GM23338 (cell line): Measurements from ENCODE around the gene MGAT5. TPM values are rescaled to one million over a fixed set of nuclear protein-coding genes. Genes with fewer than 3 reads are reported as not detected.

Experiments
- ATAC-seq: fragments of 200-7000 bp; cut with Tn5 transposase; 3 replicates; pipeline ENCODE4 v1.9.1; 2020
- DNase-seq: peaks from one replicate; pipeline ENCODE4 v3.0.0-alpha.2; 2015; ENCODE audit warnings: low spot score
- H2AFZ ChIP-seq: fragments of 200-600 bp; sonication (generic); 2 replicates; pipeline ENCODE4 v1.8.0; 2016; ENCODE audit warnings: antibody characterized with exemption, mild to moderate bottlenecking, moderate library complexity
- H3F3A ChIP-seq: fragments of 200-600 bp; sonication (generic); replicated peaks from 2 replicates; pipeline ENCODE4 v1.8.0; 2017; ENCODE audit warnings: antibody characterized with exemption, mixed run types, low read depth
- H3K27ac ChIP-seq: fragments of 200-600 bp; sonication (generic); 2 replicates; pipeline ENCODE4 v1.6.1; 2016; ENCODE audit warnings: low read depth
- H3K27me3 ChIP-seq: fragments of 200-600 bp; sonication (generic); 2 replicates; pipeline ENCODE4 v1.8.0; 2016; ENCODE audit warnings: mild to moderate bottlenecking, mixed run types, moderate library complexity; ENCODE audit not compliant: insufficient read depth
- H3K36me3 ChIP-seq: fragments of 200-600 bp; sonication (generic); 2 replicates; pipeline ENCODE4 v1.8.0; 2016; ENCODE audit warnings: mild to moderate bottlenecking; ENCODE audit not compliant: insufficient read depth
- H3K4me1 ChIP-seq: fragments of 200-600 bp; sonication (generic); 2 replicates; pipeline ENCODE4 v1.8.0; 2016; ENCODE audit warnings: mild to moderate bottlenecking, moderate library complexity; ENCODE audit not compliant: insufficient read depth
- H3K4me2 ChIP-seq: fragments of 200-600 bp; sonication (generic); 2 replicates; pipeline ENCODE4 v1.7.1; 2017; ENCODE audit warnings: mixed run types
- H3K4me3 ChIP-seq: fragments of 200-600 bp; sonication (generic); 2 replicates; pipeline ENCODE4 v1.6.1; 2016; ENCODE audit warnings: mixed run types
- H3K79me2 ChIP-seq: fragments of 200-600 bp; sonication (generic); replicated peaks from 2 replicates; pipeline ENCODE4 v1.8.0; 2017; ENCODE audit warnings: mild to moderate bottlenecking; ENCODE audit not compliant: insufficient read depth
- H3K9me2 ChIP-seq: fragments of 200-600 bp; sonication (generic); 2 replicates; pipeline ENCODE4 v1.8.0; 2017; ENCODE audit not compliant: insufficient read depth
- H4K20me1 ChIP-seq: fragments of 200-600 bp; sonication (generic); replicated peaks from 2 replicates; pipeline ENCODE4 v1.8.0; 2017; ENCODE audit warnings: mild to moderate bottlenecking; ENCODE audit not compliant: insufficient read depth
- H3K27ac Mint-ChIP-seq: 2 replicates; pipeline ENCODE4 v1.8.0; 2020; ENCODE audit warnings: inconsistent platforms, mild to moderate bottlenecking, moderate library complexity, mixed read lengths
- H3K27me3 Mint-ChIP-seq: 3 replicates; pipeline ENCODE4 v1.8.0; 2022; ENCODE audit warnings: low read depth, mild to moderate bottlenecking, moderate library complexity, mixed read lengths, inconsistent platforms; ENCODE audit not compliant: insufficient read depth, poor library complexity
- H3K36me3 Mint-ChIP-seq: 3 replicates; pipeline ENCODE4 v1.8.0; 2021; ENCODE audit warnings: low read depth, mild to moderate bottlenecking, inconsistent platforms, moderate library complexity, mixed read lengths
- H3K4me1 Mint-ChIP-seq: 3 replicates; pipeline ENCODE4 v1.8.0; 2020; ENCODE audit warnings: mild to moderate bottlenecking, inconsistent platforms, mixed read lengths
- H3K4me3 Mint-ChIP-seq: 3 replicates; pipeline ENCODE4 v1.8.0; 2021; ENCODE audit warnings: moderate library complexity, mild to moderate bottlenecking, inconsistent platforms, mixed read lengths
- H3K9me3 Mint-ChIP-seq: 3 replicates; pipeline ENCODE4 v1.8.0; 2020; ENCODE audit warnings: moderate library complexity, mild to moderate bottlenecking, inconsistent platforms, mixed read lengths
- CREB1 ChIP-seq: fragments of 250-450 bp; sonication (Bioruptor Pico); IDR thresholded peaks from 2 replicates; pipeline ENCODE4 v1.5.0; 2020; ENCODE audit warnings: low read depth, mild to moderate bottlenecking, moderate library complexity
- EZH2 ChIP-seq: fragments of 200-600 bp; sonication (generic); IDR thresholded peaks from one replicate; pipeline ENCODE4 v1.8.0; 2017; ENCODE audit warnings: antibody characterized with exemption, mild to moderate bottlenecking, low read depth; ENCODE audit not compliant: unreplicated experiment
- EZH2phosphoT487 ChIP-seq: fragments of 200-600 bp; sonication (generic); IDR thresholded peaks from one replicate; pipeline ENCODE4 v1.8.1; 2018; ENCODE audit warnings: antibody characterized with exemption; ENCODE audit not compliant: unreplicated experiment
- JUNB ChIP-seq: IDR thresholded peaks from one replicate; pipeline ENCODE4 v1.6.1; 2016; ENCODE audit warnings: antibody characterized with exemption; ENCODE audit not compliant: unreplicated experiment
- NANOG ChIP-seq: IDR thresholded peaks from 2 replicates; pipeline ENCODE4 v1.6.1; 2016; ENCODE audit warnings: antibody characterized with exemption, borderline replicate concordance
- POLR2AphosphoS5 ChIP-seq: IDR thresholded peaks from 2 replicates; pipeline ENCODE4 v1.6.1; 2016; ENCODE audit warnings: antibody characterized with exemption, low read depth
- STAT1 ChIP-seq: IDR thresholded peaks from one replicate; pipeline ENCODE4 v1.6.1; 2016; ENCODE audit warnings: antibody characterized with exemption; ENCODE audit not compliant: unreplicated experiment
- ZNF114 ChIP-seq: fragments of 250-450 bp; sonication (Bioruptor Pico); IDR thresholded peaks from 2 replicates; pipeline ENCODE4 v1.5.0; 2020; ENCODE audit warnings: mild to moderate bottlenecking, moderate library complexity
- ZNF331 ChIP-seq: fragments of 250-450 bp; sonication (Bioruptor Pico); IDR thresholded peaks from 2 replicates; pipeline ENCODE4 v1.5.0; 2020; ENCODE audit warnings: low read depth, mild to moderate bottlenecking, moderate library complexity
- polyA plus RNA-seq: library from polyadenylated mRNA; unstranded; fragments of >200 nt; fragmentation: Nextera tagmentation; extraction: Ambion mirVana; gene quantifications from 2 replicates; pipeline ENCODE4 v1.2.1, GENCODE V29; 2016
- total RNA-seq: library from RNA; depleted of rRNA; stranded (reverse); fragments of >200 nt; shearing (Covaris generic); gene quantifications from 2 replicates; pipeline ENCODE4 v1.2.3, GENCODE V29; 2014
- TF ChIP-seq, protein P1 (sequence below): IDR thresholded peaks from 2 replicates; pipeline ENCODE4 v1.6.1; 2016; ENCODE audit warnings: antibody characterized with exemption
- TF ChIP-seq, protein P2 (sequence below), 2 experiments: fragments of 200-600 bp in 1 of 2; sonication (generic) in 1 of 2; conservative IDR thresholded peaks; 2 replicates each; pipeline versions ENCODE4 v1.5.1 to v1.6.1; 2016 to 2017; ENCODE audit warnings: antibody characterized with exemption in 2 of 2, low read depth in 2 of 2, mild to moderate bottlenecking in 2 of 2, moderate library complexity in 1 of 2

The MGAT5 gene
- total and polyA plus RNA-seq, 2 experiments from 2014 or later: 4.6 to 27.6 TPM

DNA sequence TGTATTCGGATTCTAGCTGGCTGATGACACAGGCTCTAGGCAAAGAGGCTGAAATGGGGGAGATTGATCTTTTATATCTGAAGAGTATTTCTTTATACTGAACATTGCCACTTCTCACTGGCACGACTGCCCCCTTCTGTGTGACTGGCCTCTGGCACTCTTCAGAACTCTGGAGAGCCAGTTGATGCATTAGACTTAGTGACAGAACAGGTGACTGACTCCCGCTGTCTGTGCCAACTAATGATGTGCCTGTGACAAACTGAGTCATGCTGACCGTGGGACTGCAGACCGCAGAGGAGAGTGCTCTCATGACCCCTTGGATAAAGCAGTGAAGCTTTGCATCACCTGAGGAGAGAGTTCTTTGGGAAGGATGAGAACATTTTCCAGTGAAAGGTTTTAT lies 14.4 kb downstream of the MGAT5 start:
- Histone ChIP-seq H3K36me3 (no peaks in the 10 kb centered on the region), H3K4me1 (no peaks in the 10 kb centered on the region), H2AFZ (no peak overlapping the region), H3K27ac (no peak overlapping the region), H4K20me1 (peaks cover 11% of the 10 kb centered on the region), H3K79me2 (no peaks in the 10 kb centered on the region; the same call in 1 of the 2 replicates), H3K9me2 (no peaks in the 10 kb centered on the region), H3K4me2 (no peak overlapping the region), H3K27me3 (no peaks in the 10 kb centered on the region), H3F3A (no peaks in the 10 kb centered on the region), H3K4me3 (no peak overlapping the region)
- Mint-ChIP-seq H3K27ac (no peak overlapping the region; the same call in 1 of the 2 replicates), H3K4me3 (no peak overlapping the region), H3K4me1 (no peaks in the 10 kb centered on the region; the same call in 2 of the 3 replicates), H3K27me3 (no peaks in the 10 kb centered on the region), H3K9me3 (no peaks in the 10 kb centered on the region), H3K36me3 (no peaks in the 10 kb centered on the region)
- TF ChIP-seq NANOG (no peak), JUNB (no peak), STAT1 (no peak), CREB1 (CRISPR knock-in tag) (no peak), ZNF331 (CRISPR knock-in tag) (no peak), EZH2 (no peak)
- DNase-seq: no peak
- no peak for ATAC-seq

DNA sequence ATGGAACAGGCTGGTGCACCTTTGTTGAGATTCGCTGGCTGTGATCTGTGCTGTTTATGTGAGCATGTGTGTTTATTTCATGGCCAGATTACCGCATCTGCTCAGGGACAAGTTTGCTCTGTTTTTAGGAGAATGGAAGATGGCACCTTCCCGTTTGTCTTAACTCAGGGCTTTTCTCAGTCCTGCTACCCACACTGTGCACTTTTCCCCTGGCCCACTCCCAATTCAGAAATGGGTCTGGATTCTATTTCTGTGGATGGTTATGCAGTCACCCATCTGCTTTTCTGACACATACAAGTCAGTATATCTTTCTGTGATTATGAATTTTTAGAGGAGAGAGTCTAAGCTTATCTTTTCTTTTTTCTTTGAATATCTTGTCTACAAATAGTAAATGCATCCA lies 15.4 kb downstream of the MGAT5 start:
- H3K4me2 ChIP-seq: no peak overlapping the region
- no peaks in the 10 kb centered on the region for H3K27me3 ChIP-seq
- H3K27ac ChIP-seq: no peak overlapping the region
- H3K4me1 Mint-ChIP-seq: peaks cover 4% of the 10 kb centered on the region
- H3K4me1 ChIP-seq: 0 out of 2 replicates have a peak, but pooled peaks cover 5% of the 10 kb centered on the region
- no peaks in the 10 kb centered on the region for H3F3A ChIP-seq
- H3K36me3 ChIP-seq: no peaks in the 10 kb centered on the region
- H2AFZ ChIP-seq: no peak overlapping the region
- no peaks in the 10 kb centered on the region for H3K36me3 Mint-ChIP-seq
- H3K4me3 ChIP-seq: no peak overlapping the region
- peaks cover 8% of the 10 kb centered on the region for H4K20me1 ChIP-seq
- no peak overlapping the region for H3K27ac Mint-ChIP-seq
- no peak for ATAC-seq
- no peaks in the 10 kb centered on the region for H3K27me3 Mint-ChIP-seq
- no peaks in the 10 kb centered on the region; the same call in 1 of the 2 replicates for H3K79me2 ChIP-seq
- H3K4me3 Mint-ChIP-seq: no peak overlapping the region
- H3K9me2 ChIP-seq: no peaks in the 10 kb centered on the region
- H3K9me3 Mint-ChIP-seq: no peaks in the 10 kb centered on the region
- DNase-seq: no peak
- TF ChIP-seq NANOG (no peak), EZH2 (no peak), STAT1 (no peak), ZNF331 (CRISPR knock-in tag) (no peak)
- TF ChIP-seq, protein P1, sequence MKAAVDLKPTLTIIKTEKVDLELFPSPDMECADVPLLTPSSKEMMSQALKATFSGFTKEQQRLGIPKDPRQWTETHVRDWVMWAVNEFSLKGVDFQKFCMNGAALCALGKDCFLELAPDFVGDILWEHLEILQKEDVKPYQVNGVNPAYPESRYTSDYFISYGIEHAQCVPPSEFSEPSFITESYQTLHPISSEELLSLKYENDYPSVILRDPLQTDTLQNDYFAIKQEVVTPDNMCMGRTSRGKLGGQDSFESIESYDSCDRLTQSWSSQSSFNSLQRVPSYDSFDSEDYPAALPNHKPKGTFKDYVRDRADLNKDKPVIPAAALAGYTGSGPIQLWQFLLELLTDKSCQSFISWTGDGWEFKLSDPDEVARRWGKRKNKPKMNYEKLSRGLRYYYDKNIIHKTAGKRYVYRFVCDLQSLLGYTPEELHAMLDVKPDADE: no peak

DNA sequence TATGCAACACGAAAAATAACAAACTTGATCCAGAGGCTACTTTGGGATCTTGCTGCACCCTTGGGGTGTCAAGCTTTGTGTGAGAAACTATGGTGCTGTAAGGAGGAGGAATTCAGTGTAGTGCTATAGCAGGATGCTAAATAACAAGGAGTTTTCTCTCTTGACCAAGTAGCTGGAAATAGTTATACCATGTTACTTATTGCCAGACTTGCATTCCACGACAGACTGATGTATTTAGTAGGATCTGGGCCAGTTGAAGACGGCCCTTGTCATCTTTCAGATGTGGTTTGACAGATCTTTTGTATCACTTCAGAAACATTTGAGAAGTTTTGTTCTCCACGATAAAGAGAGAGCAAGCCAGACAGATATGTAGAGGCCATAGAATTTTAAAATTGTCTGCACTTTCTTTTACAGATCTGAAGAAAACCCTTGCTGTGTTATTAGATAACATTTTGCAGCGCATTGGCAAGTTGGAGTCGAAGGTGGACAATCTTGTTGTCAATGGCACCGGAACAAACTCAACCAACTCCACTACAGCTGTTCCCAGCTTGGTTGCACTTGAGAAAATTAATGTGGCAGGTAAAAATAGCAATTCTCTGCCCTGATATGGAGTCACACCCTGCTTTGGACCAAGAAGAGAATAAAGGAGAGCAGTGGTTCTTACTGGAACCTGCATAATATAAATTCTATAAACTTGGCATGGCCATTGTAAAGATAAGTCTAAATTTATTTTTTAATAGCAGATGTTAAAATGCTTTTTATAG lies 16.3 kb downstream of the MGAT5 start:
- no peaks in the 10 kb centered on the region for H3K27me3 ChIP-seq
- Mint-ChIP-seq H3K27me3 (no peaks in the 10 kb centered on the region), H3K4me3 (no peak overlapping the region), H3K9me3 (no peaks in the 10 kb centered on the region), H3K36me3 (no peaks in the 10 kb centered on the region), H3K27ac (no peak overlapping the region), H3K4me1 (peaks cover 12% of the 10 kb centered on the region)
- H3K9me2 ChIP-seq: no peaks in the 10 kb centered on the region
- H3K4me2 ChIP-seq: no peak overlapping the region
- H3K4me3 ChIP-seq: no peak overlapping the region
- no peak for ATAC-seq
- H4K20me1 ChIP-seq: peaks cover 15% of the 10 kb centered on the region
- H3K79me2 ChIP-seq: no peaks in the 10 kb centered on the region; the same call in 1 of the 2 replicates
- peaks cover 14% of the 10 kb centered on the region; the same call in 1 of the 2 replicates for H3K4me1 ChIP-seq
- H3K36me3 ChIP-seq: no peaks in the 10 kb centered on the region
- no peaks in the 10 kb centered on the region for H3F3A ChIP-seq
- no peak for DNase-seq
- no peak overlapping the region for H3K27ac ChIP-seq
- H2AFZ ChIP-seq: no peak overlapping the region
- TF ChIP-seq, protein P2, sequence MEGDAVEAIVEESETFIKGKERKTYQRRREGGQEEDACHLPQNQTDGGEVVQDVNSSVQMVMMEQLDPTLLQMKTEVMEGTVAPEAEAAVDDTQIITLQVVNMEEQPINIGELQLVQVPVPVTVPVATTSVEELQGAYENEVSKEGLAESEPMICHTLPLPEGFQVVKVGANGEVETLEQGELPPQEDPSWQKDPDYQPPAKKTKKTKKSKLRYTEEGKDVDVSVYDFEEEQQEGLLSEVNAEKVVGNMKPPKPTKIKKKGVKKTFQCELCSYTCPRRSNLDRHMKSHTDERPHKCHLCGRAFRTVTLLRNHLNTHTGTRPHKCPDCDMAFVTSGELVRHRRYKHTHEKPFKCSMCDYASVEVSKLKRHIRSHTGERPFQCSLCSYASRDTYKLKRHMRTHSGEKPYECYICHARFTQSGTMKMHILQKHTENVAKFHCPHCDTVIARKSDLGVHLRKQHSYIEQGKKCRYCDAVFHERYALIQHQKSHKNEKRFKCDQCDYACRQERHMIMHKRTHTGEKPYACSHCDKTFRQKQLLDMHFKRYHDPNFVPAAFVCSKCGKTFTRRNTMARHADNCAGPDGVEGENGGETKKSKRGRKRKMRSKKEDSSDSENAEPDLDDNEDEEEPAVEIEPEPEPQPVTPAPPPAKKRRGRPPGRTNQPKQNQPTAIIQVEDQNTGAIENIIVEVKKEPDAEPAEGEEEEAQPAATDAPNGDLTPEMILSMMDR (conservative IDR thresholded peaks at IDR 0.05; ENCODE audit: low read depth in 2 of 2): no peak
- TF ChIP-seq NANOG (no peak), EZH2 (no peak), ZNF114 (CRISPR knock-in tag) (no peak), CREB1 (CRISPR knock-in tag) (no peak), EZH2phosphoT487 (no peak), ZNF331 (CRISPR knock-in tag) (no peak), POLR2AphosphoS5 (no peak)
